ENCODE results near the gene CPTP.

CPTP gene

GRCh38 chr1:1292851-1293250 is 31.8 kb upstream of the CPTP start:
- no peak for DNase-seq

- DNase-seq, result no peak
These were observed 31.0 kb upstream of the CPTP start for GRCh38 chr1:1293263-1294249.

- no peak for DNase-seq
These were observed 30.2 kb upstream of the CPTP start for GRCh38 chr1:1294250-1294890.

- DNase-seq, result no peak
These were observed 29.3 kb upstream of the CPTP start for GRCh38 chr1:1295154-1295923.

- DNase-seq, result no peak
These were observed 28.2 kb upstream of the CPTP start for GRCh38 chr1:1296070-1297061.

- no peak for DNase-seq
These were observed 26.7 kb upstream of the CPTP start for GRCh38 chr1:1297802-1298424.

GRCh38 chr1:1298861-1299685 is 25.5 kb upstream of the CPTP start:
- no peak for DNase-seq

GRCh38 chr1:1299686-1300351 is 24.8 kb upstream of the CPTP start:
- no peak for DNase-seq

- DNase-seq, result no peak
These were observed 24.3 kb upstream of the CPTP start for GRCh38 chr1:1300352-1300739.

GRCh38 chr1:1302006-1302430 is 22.6 kb upstream of the CPTP start:
- DNase-seq, result no peak

GRCh38 chr1:1302951-1303509 is 21.6 kb upstream of the CPTP start:
- DNase-seq, result no peak

- DNase-seq, result no peak
These were observed 20.9 kb upstream of the CPTP start for GRCh38 chr1:1303736-1304135.

- no peak for DNase-seq
These were observed 20.0 kb upstream of the CPTP start for GRCh38 chr1:1304331-1305299.

GRCh38 chr1:1305300-1306069 is 19.1 kb upstream of the CPTP start:
- no peak for DNase-seq

GRCh38 chr1:1306070-1306660 is 18.4 kb upstream of the CPTP start:
- no peak for DNase-seq

GRCh38 chr1:1306661-1307260 is 17.8 kb upstream of the CPTP start:
- DNase-seq, result no peak

Data from NCI-H1417 treated with DMSO at 0.1 percent for 48 hours (cell line).